Measurements from ENCODE around the gene BFSP1. TPM values are rescaled to one million over a fixed set of nuclear protein-coding genes. Genes with fewer than 3 reads are reported as not detected.

The BFSP1 gene
- polyA plus RNA-seq, 1 of the 3 experiments (the other 2 are of a cell fraction): 7.1 TPM

DNA sequence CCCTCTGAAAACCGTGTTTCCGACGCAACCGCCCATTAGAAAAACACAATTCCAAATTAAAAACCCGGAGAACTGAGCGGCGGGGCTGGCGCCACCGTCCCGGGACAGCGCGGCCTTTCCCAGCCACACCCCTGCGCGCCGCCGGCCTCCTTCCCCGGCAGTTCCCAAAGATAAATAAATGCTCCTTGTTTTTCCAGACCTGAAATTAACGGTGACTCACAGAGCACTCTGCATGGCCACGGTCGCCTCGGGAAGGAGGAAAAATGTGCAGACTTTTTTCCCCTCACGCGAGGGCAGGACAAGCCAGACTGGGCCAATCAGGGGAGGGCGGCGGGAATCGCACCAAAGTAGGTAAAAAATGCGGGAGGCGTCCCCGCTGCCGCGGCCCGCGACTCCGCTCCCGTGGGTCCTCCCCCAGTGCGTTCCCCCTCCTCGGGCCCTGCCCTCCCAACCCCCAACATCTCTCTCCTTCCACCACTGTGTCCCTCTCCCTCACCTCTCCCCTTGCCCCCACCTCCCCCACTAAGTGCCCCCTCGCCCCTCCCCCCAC, 37.9 kb upstream of the BFSP1 start (continued):
- TF ChIP-seq, protein P1, sequence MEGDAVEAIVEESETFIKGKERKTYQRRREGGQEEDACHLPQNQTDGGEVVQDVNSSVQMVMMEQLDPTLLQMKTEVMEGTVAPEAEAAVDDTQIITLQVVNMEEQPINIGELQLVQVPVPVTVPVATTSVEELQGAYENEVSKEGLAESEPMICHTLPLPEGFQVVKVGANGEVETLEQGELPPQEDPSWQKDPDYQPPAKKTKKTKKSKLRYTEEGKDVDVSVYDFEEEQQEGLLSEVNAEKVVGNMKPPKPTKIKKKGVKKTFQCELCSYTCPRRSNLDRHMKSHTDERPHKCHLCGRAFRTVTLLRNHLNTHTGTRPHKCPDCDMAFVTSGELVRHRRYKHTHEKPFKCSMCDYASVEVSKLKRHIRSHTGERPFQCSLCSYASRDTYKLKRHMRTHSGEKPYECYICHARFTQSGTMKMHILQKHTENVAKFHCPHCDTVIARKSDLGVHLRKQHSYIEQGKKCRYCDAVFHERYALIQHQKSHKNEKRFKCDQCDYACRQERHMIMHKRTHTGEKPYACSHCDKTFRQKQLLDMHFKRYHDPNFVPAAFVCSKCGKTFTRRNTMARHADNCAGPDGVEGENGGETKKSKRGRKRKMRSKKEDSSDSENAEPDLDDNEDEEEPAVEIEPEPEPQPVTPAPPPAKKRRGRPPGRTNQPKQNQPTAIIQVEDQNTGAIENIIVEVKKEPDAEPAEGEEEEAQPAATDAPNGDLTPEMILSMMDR (IDR thresholded peaks at IDR 0.05): no peak
- TF ChIP-seq RFX5 (IDR thresholded peaks at IDR 0.05; ENCODE audit: low read length) (no peak), FOSL2 (IDR thresholded peaks at IDR 0.05; ENCODE audit: borderline replicate concordance, low read depth) (peak; percentile 76; the same call in 1 of the 2 replicates), TCF12 (IDR thresholded peaks at IDR 0.05) (peak; percentile 62; the same call in 1 of the 2 replicates), NRF1 (IDR thresholded peaks at IDR 0.05; ENCODE audit: low read depth, low read length) (no peak), GABPA (IDR thresholded peaks at IDR 0.05; ENCODE audit: low read depth) (no peak), EP300 (IDR thresholded peaks at IDR 0.05; ENCODE audit: borderline replicate concordance in 1 of 2, low read depth in 1 of 2, low read length in 1 of 2) (peak; percentile 21 to 50; a peak in 2 of 4 replicates), FOXM1 (IDR thresholded peaks at IDR 0.05; ENCODE audit: low read depth) (0 out of 2 replicates have a peak, but pooled peaks have one; percentile 31), RCOR1 (IDR thresholded peaks at IDR 0.05; ENCODE audit: low read length) (no peak), MEF2A (IDR thresholded peaks at IDR 0.05; ENCODE audit: borderline replicate concordance, low read depth) (peak; percentile 41; the same call in 1 of the 2 replicates), ELF1 (IDR thresholded peaks at IDR 0.05) (no peak), NFIC (IDR thresholded peaks at IDR 0.05; ENCODE audit: borderline replicate concordance) (peak; percentile 23; the same call in 1 of the 2 replicates), JUND (IDR thresholded peaks at IDR 0.05) (peak; percentile 70), TAF1 (IDR thresholded peaks at IDR 0.05; ENCODE audit: borderline replicate concordance, low read depth, low read length) (peak; percentile 71)
- TF ChIP-seq, protein P2, sequence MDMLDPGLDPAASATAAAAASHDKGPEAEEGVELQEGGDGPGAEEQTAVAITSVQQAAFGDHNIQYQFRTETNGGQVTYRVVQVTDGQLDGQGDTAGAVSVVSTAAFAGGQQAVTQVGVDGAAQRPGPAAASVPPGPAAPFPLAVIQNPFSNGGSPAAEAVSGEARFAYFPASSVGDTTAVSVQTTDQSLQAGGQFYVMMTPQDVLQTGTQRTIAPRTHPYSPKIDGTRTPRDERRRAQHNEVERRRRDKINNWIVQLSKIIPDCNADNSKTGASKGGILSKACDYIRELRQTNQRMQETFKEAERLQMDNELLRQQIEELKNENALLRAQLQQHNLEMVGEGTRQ (IDR thresholded peaks at IDR 0.05; ENCODE audit: borderline replicate concordance, low read depth, low read length): no peak
- TF ChIP-seq, protein P3, sequence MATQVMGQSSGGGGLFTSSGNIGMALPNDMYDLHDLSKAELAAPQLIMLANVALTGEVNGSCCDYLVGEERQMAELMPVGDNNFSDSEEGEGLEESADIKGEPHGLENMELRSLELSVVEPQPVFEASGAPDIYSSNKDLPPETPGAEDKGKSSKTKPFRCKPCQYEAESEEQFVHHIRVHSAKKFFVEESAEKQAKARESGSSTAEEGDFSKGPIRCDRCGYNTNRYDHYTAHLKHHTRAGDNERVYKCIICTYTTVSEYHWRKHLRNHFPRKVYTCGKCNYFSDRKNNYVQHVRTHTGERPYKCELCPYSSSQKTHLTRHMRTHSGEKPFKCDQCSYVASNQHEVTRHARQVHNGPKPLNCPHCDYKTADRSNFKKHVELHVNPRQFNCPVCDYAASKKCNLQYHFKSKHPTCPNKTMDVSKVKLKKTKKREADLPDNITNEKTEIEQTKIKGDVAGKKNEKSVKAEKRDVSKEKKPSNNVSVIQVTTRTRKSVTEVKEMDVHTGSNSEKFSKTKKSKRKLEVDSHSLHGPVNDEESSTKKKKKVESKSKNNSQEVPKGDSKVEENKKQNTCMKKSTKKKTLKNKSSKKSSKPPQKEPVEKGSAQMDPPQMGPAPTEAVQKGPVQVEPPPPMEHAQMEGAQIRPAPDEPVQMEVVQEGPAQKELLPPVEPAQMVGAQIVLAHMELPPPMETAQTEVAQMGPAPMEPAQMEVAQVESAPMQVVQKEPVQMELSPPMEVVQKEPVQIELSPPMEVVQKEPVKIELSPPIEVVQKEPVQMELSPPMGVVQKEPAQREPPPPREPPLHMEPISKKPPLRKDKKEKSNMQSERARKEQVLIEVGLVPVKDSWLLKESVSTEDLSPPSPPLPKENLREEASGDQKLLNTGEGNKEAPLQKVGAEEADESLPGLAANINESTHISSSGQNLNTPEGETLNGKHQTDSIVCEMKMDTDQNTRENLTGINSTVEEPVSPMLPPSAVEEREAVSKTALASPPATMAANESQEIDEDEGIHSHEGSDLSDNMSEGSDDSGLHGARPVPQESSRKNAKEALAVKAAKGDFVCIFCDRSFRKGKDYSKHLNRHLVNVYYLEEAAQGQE (IDR thresholded peaks at IDR 0.05; ENCODE audit: low read depth, low read length): peak; percentile 62; the same call in 1 of the 2 replicates
- TF ChIP-seq, protein P4, sequence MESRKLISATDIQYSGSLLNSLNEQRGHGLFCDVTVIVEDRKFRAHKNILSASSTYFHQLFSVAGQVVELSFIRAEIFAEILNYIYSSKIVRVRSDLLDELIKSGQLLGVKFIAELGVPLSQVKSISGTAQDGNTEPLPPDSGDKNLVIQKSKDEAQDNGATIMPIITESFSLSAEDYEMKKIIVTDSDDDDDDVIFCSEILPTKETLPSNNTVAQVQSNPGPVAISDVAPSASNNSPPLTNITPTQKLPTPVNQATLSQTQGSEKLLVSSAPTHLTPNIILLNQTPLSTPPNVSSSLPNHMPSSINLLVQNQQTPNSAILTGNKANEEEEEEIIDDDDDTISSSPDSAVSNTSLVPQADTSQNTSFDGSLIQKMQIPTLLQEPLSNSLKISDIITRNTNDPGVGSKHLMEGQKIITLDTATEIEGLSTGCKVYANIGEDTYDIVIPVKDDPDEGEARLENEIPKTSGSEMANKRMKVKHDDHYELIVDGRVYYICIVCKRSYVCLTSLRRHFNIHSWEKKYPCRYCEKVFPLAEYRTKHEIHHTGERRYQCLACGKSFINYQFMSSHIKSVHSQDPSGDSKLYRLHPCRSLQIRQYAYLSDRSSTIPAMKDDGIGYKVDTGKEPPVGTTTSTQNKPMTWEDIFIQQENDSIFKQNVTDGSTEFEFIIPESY (IDR thresholded peaks at IDR 0.05; ENCODE audit: borderline replicate concordance, low read depth): peak; percentile 69; the same call in 1 of the 2 replicates
- TF ChIP-seq, protein P5, sequence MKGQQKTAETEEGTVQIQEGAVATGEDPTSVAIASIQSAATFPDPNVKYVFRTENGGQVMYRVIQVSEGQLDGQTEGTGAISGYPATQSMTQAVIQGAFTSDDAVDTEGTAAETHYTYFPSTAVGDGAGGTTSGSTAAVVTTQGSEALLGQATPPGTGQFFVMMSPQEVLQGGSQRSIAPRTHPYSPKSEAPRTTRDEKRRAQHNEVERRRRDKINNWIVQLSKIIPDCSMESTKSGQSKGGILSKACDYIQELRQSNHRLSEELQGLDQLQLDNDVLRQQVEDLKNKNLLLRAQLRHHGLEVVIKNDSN (IDR thresholded peaks at IDR 0.05; ENCODE audit: borderline replicate concordance, low read depth): no peak
- TF ChIP-seq, protein P6, sequence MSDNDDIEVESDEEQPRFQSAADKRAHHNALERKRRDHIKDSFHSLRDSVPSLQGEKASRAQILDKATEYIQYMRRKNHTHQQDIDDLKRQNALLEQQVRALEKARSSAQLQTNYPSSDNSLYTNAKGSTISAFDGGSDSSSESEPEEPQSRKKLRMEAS (IDR thresholded peaks at IDR 0.05; ENCODE audit: low read depth): peak; percentile 83; the same call in 1 of the 2 replicates

Measured in SK-N-SH (cell line).